Measurements from ENCODE around the gene UBIAD1.

GRCh38 chr1:11272832-11273594 is at the start of gene UBIAD1:
- TF ChIP-seq SUZ12 (IDR thresholded peaks at IDR 0.05) (no peak), ARNT (IDR thresholded peaks at IDR 0.05) (no peak), SP1 (IDR thresholded peaks at IDR 0.05) (no peak), PKNOX1 (IDR thresholded peaks at IDR 0.05) (no peak)
